GM19395 (cell line): ENCODE results near the gene PEDS1.
A peak's percentile ranks its signal among the peaks of the same experiment; 100 is the strongest.
"Not testable (repeated sequence)": the region's sequence is repeated elsewhere in the genome, so short reads cannot be mapped to it uniquely, and the experiment has no call there.

Source experiments
- ATAC-seq: cut with Tn5 transposase; IDR thresholded peaks from one replicate; pipeline ENCODE4 v1.9.1; 2021; ENCODE audit warnings: mild to moderate bottlenecking, moderate library complexity; ENCODE audit not compliant: unreplicated experiment

The PEDS1 gene

GRCh38 chr20:50136822-50137599 lies 16.5 kb downstream of the PEDS1 start:
- no peak for ATAC-seq

GRCh38 chr20:50135157-50135556 lies 18.4 kb downstream of the PEDS1 start:
- ATAC-seq: not testable (repeated sequence)

GRCh38 chr20:50133474-50134217 lies 19.9 kb downstream of the PEDS1 start:
- no peak for ATAC-seq

GRCh38 chr20:50133041-50133440 lies 20.5 kb downstream of the PEDS1 start:
- no peak for ATAC-seq

- no peak for ATAC-seq
These were observed 22.5 kb downstream of the PEDS1 start for GRCh38 chr20:50130995-50131394.

- no peak for ATAC-seq
These were observed 23.2 kb downstream of the PEDS1 start for GRCh38 chr20:50130356-50130723.

GRCh38 chr20:50129662-50130355 lies 23.7 kb downstream of the PEDS1 start:
- ATAC-seq: no peak

GRCh38 chr20:50128520-50128905 lies 25.0 kb downstream of the PEDS1 start:
- no peak for ATAC-seq

- ATAC-seq: no peak
These were observed 25.7 kb downstream of the PEDS1 start for GRCh38 chr20:50127587-50128519.

- no peak for ATAC-seq
These were observed 26.9 kb downstream of the PEDS1 start for GRCh38 chr20:50126662-50127061.

- ATAC-seq: no peak
These were observed 28.2 kb downstream of the PEDS1 start for GRCh38 chr20:50125279-50125678.

GRCh38 chr20:50124496-50124895 lies 29.0 kb downstream of the PEDS1 start:
- ATAC-seq: no peak

GRCh38 chr20:50123418-50123817 lies 30.1 kb downstream of the PEDS1 start:
- no peak for ATAC-seq

GRCh38 chr20:50122763-50123162 lies 30.8 kb downstream of the PEDS1 start:
- no peak for ATAC-seq

GRCh38 chr20:50121858-50122271 lies 31.7 kb downstream of the PEDS1 start:
- ATAC-seq: no peak

- ATAC-seq: no peak
These were observed 32.4 kb downstream of the PEDS1 start for GRCh38 chr20:50120935-50121693.

GRCh38 chr20:50118203-50118602 lies 35.3 kb downstream of the PEDS1 start:
- no peak for ATAC-seq

GRCh38 chr20:50116368-50116999 lies 37.0 kb downstream of the PEDS1 start:
- ATAC-seq: no peak

GRCh38 chr20:50115591-50116367 lies 37.7 kb downstream of the PEDS1 start:
- ATAC-seq: peak; percentile 75
